Neural cell (in vitro differentiated cells): ENCODE measurements around the gene ZBP1. TPM values are rescaled to one million over a fixed set of nuclear protein-coding genes. Genes with fewer than 3 reads are reported as not detected.

ENCODE experiments used
- H2AFZ ChIP-seq: fragments of 200-600, 300-800 bp; sonication (generic), shearing (Covaris generic); 2 replicates; pipeline ENCODE4 v1.6.0; 2014; ENCODE audit warnings: low read depth, mild to moderate bottlenecking, antibody characterized with exemption, low read length, moderate library complexity
- H3F3A ChIP-seq: fragments of 200-600 bp; shearing (Covaris generic); 2 replicates; pipeline ENCODE4 v1.6.1; 2016; ENCODE audit warnings: mild to moderate bottlenecking, moderate library complexity, mixed read lengths, antibody characterized with exemption, low read length; ENCODE audit not compliant: insufficient read depth, poor library complexity, severe bottlenecking
- H3K27ac ChIP-seq: fragments of 200-600, 300-800 bp; sonication (generic), shearing (Covaris generic); 2 replicates; pipeline ENCODE4 v1.5.1; 2014; ENCODE audit warnings: mild to moderate bottlenecking, low read length, moderate library complexity
- H3K27me3 ChIP-seq: fragments of 300-800, 200-600 bp; sonication (generic), shearing (Covaris generic); 2 replicates; pipeline ENCODE4 v1.6.0; 2014; ENCODE audit warnings: mild to moderate bottlenecking, low read depth, low read length, moderate library complexity; ENCODE audit not compliant: insufficient read depth
- H3K36me3 ChIP-seq: fragments of 300-800, 200-600 bp; sonication (generic), shearing (Covaris generic); 2 replicates; pipeline ENCODE4 v1.5.1; 2014; ENCODE audit warnings: mild to moderate bottlenecking, antibody characterized with exemption, low read length, moderate library complexity; ENCODE audit not compliant: insufficient read depth
- H3K4me2 ChIP-seq: fragments of 300-800, 200-600 bp; sonication (generic), shearing (Covaris generic); 2 replicates; pipeline ENCODE4 v1.6.0; 2014; ENCODE audit warnings: mild to moderate bottlenecking, low read length
- H3K4me3 ChIP-seq: fragments of 300-800, 200-600 bp; sonication (generic), shearing (Covaris generic); 2 replicates; pipeline ENCODE4 v1.5.1; 2014; ENCODE audit warnings: mild to moderate bottlenecking, low read length, moderate library complexity
- H3K79me2 ChIP-seq: fragments of 200-600 bp; shearing (Covaris generic); replicated peaks from 2 replicates; pipeline ENCODE4 v1.6.0; 2014; ENCODE audit warnings: mild to moderate bottlenecking, low read length, moderate library complexity; ENCODE audit not compliant: insufficient read depth
- H3K9ac ChIP-seq: fragments of 300-800, 200-600 bp; sonication (generic), shearing (Covaris generic); 2 replicates; pipeline ENCODE4 v1.6.1; 2016; ENCODE audit warnings: mild to moderate bottlenecking, low read length, mixed read lengths
- H3K9me2 ChIP-seq: fragments of 200-600 bp; shearing (Covaris generic); 2 replicates; pipeline ENCODE4 v1.6.1; 2016; ENCODE audit warnings: mild to moderate bottlenecking, low read length, mixed read lengths; ENCODE audit not compliant: insufficient read depth
- H3K9me3 ChIP-seq: fragments of 200-600, 300-800 bp; sonication (generic), shearing (Covaris generic); 2 replicates; pipeline ENCODE4 v1.6.1; 2016; ENCODE audit warnings: mild to moderate bottlenecking, mixed run types, low read length, moderate library complexity, mixed read lengths
- H4K20me1 ChIP-seq: fragments of 200-600 bp; shearing (Covaris generic); 2 replicates; pipeline ENCODE4 v1.6.1; 2016; ENCODE audit warnings: mild to moderate bottlenecking, mixed run types; ENCODE audit not compliant: insufficient read depth
- CTCF ChIP-seq: fragments of 450-650 bp; IDR thresholded peaks from 2 replicates; pipeline ENCODE4 v1.5.1; 2014; ENCODE audit warnings: antibody characterized with exemption, mild to moderate bottlenecking, moderate library complexity; ENCODE audit not compliant: poor library complexity, severe bottlenecking
- EP300 ChIP-seq: fragments of 450-650 bp; conservative IDR thresholded peaks from 2 replicates; pipeline ENCODE4 v1.6.1; 2014; ENCODE audit warnings: antibody characterized with exemption, mild to moderate bottlenecking, moderate library complexity; ENCODE audit not compliant: poor library complexity, severe bottlenecking
- EZH2 ChIP-seq: fragments of 200-600, 300-800 bp; shearing (Covaris generic), sonication (generic); IDR thresholded peaks from 2 replicates; pipeline ENCODE4 v1.6.1; 2014; ENCODE audit warnings: antibody characterized with exemption, low read length, borderline replicate concordance, mild to moderate bottlenecking; ENCODE audit not compliant: insufficient read depth, poor library complexity, severe bottlenecking
- MXI1 ChIP-seq: fragments of 450-650 bp; conservative IDR thresholded peaks from 2 replicates; pipeline ENCODE4 v1.6.1; 2014; ENCODE audit warnings: antibody characterized with exemption, mild to moderate bottlenecking; ENCODE audit not compliant: poor library complexity, severe bottlenecking
- POLR2AphosphoS5 ChIP-seq: IDR thresholded peaks from 2 replicates; pipeline ENCODE4 v1.6.1; 2012
- RAD21 ChIP-seq: fragments of 450-650 bp; conservative IDR thresholded peaks from 2 replicates; pipeline ENCODE4 v1.6.1; 2014; ENCODE audit warnings: antibody characterized with exemption, mild to moderate bottlenecking, moderate library complexity
- REST ChIP-seq: IDR thresholded peaks from 2 replicates; pipeline ENCODE4 v1.6.1; 2012; ENCODE audit warnings: borderline replicate concordance
- SMC3 ChIP-seq: fragments of 450-650 bp; conservative IDR thresholded peaks from 2 replicates; pipeline ENCODE4 v1.6.1; 2014; ENCODE audit warnings: antibody characterized with exemption, mild to moderate bottlenecking, moderate library complexity; ENCODE audit not compliant: poor library complexity
- TAF1 ChIP-seq: IDR thresholded peaks from 2 replicates; pipeline ENCODE4 v1.6.1; 2012; ENCODE audit warnings: low read depth
- polyA plus RNA-seq: library from polyadenylated mRNA; depleted of rRNA; stranded (reverse); fragments of >200 nt; gene quantifications from 2 replicates; pipeline ENCODE4 v1.2.3, GENCODE V29; 2014

ZBP1 gene
- polyA plus RNA-seq, 1 donor from 2014 or later = not detected

GRCh38 chr20:57648878-57649616, 28.8 kb upstream of the ZBP1 start:
- Histone ChIP-seq H3K4me2 (no peak overlapping the region), H2AFZ (no peak overlapping the region), H3K4me3 (no peak overlapping the region), H3K9me2 (no peaks in the 10 kb centered on the region), H3K79me2 (no peaks in the 10 kb centered on the region), H3K9ac (no peak overlapping the region), H3K9me3 (peaks cover 3% of the 10 kb centered on the region), H4K20me1 (no peaks in the 10 kb centered on the region), H3K27ac (no peak overlapping the region), H3K27me3 (no peaks in the 10 kb centered on the region), H3K36me3 (no peaks in the 10 kb centered on the region), H3F3A (no peaks in the 10 kb centered on the region)
- no peak for TF ChIP-seq TAF1
- no peak for TF ChIP-seq CTCF
- no peak for TF ChIP-seq RAD21
- TF ChIP-seq POLR2AphosphoS5 = no peak
- no peak for TF ChIP-seq MXI1
- TF ChIP-seq SMC3 = no peak
- no peak for TF ChIP-seq EZH2
- TF ChIP-seq EP300 = no peak
- no peak for TF ChIP-seq REST

- Histone ChIP-seq H2AFZ (no peak overlapping the region), H3K27ac (no peak overlapping the region), H3K36me3 (no peaks in the 10 kb centered on the region), H3K4me2 (no peak overlapping the region), H4K20me1 (no peaks in the 10 kb centered on the region), H3F3A (no peaks in the 10 kb centered on the region), H3K9me2 (no peaks in the 10 kb centered on the region), H3K79me2 (no peaks in the 10 kb centered on the region), H3K27me3 (no peaks in the 10 kb centered on the region), H3K4me3 (no peak overlapping the region), H3K9ac (no peak overlapping the region), H3K9me3 (peaks cover 9% of the 10 kb centered on the region)
- no peak for TF ChIP-seq POLR2AphosphoS5
- no peak for TF ChIP-seq TAF1
- TF ChIP-seq EP300 = no peak
- TF ChIP-seq EZH2 = no peak
- no peak for TF ChIP-seq RAD21
- no peak for TF ChIP-seq MXI1
- TF ChIP-seq SMC3 = no peak
- no peak for TF ChIP-seq REST
- TF ChIP-seq CTCF = no peak
These were observed 27.9 kb upstream of the ZBP1 start for GRCh38 chr20:57647933-57648785.
